Thyroid gland (tissue), 4 donors: ENCODE measurements around the gene CCNG1. TPM values are rescaled to one million over a fixed set of nuclear protein-coding genes. Genes with fewer than 3 reads are reported as not detected.
"Not testable (repeated sequence)": the region's sequence is repeated elsewhere in the genome, so short reads cannot be mapped to it uniquely, and the experiment has no call there.

Source experiments
- DNase-seq, 2 donors: peaks; one replicate each; pipeline ENCODE4 v3.0.0-alpha.2; 2019
- H3K27ac ChIP-seq, 3 donors: fragments of 200-600 bp; sonication (generic); 1 replicate in 2 of 3; 2 replicates in 1 of 3; pipeline ENCODE4 v1.5.1; 2016 to 2019; ENCODE audit warnings: mild to moderate bottlenecking in 1 of 3, moderate library complexity in 1 of 3
- H3K27me3 ChIP-seq: fragments of 200-600 bp; sonication (generic); one replicate; pipeline ENCODE4 v1.5.1; 2019
- H3K36me3 ChIP-seq, 2 donors: fragments of 200-600 bp; sonication (generic); one replicate each; pipeline ENCODE4 v1.5.1; 2016 to 2019
- H3K4me1 ChIP-seq, 2 donors: fragments of 200-600 bp; sonication (generic); one replicate each; pipeline ENCODE4 v1.5.1; 2017 to 2019
- H3K4me3 ChIP-seq, 3 donors: fragments of 200-600 bp; sonication (generic); replicated peaks in 1 of 3; 1 replicate in 2 of 3; 2 replicates in 1 of 3; pipeline ENCODE4 v1.5.1; 2016; ENCODE audit warnings: mild to moderate bottlenecking in 1 of 3
- H3K9me3 ChIP-seq: fragments of 200-600 bp; sonication (generic); one replicate; pipeline ENCODE4 v1.5.1; 2017
- POLR2A ChIP-seq, 2 donors: fragments of 450-650 bp; IDR thresholded peaks; one replicate each; pipeline ENCODE4 v1.6.1; 2017; ENCODE audit warnings: antibody characterized with exemption in 2 of 2, mild to moderate bottlenecking in 2 of 2, moderate library complexity in 1 of 2
- WGBS, 2 donors: methylation state at CpG; one replicate each; pipeline ENCODE4 v1.1.5; 2017; 5-methylcytosine and 5-hydroxymethylcytosine counted together
- intact Hi-C: fragments of 100-400 bp; cut with DNase I; formaldehyde crosslinking; loops from one replicate; pipeline ENCODE4 v1.15.1; 2023
- total RNA-seq, 4 donors: library from RNA; depleted of rRNA; stranded (reverse); fragments of >200 nt; gene quantifications; one replicate each; pipeline ENCODE4 v1.2.3, GENCODE V29; 2016
- TF ChIP-seq, protein P1 (sequence below), 6 experiments: fragments of 200-600 bp in 3 of 6; fragments of 450-650 bp in 3 of 6; sonication (generic) in 3 of 6; IDR thresholded peaks; one replicate each; pipeline ENCODE4 v1.5.1; 2016 to 2019; ENCODE audit warnings: antibody characterized with exemption in 6 of 6, mild to moderate bottlenecking in 2 of 6, inconsistent platforms in 1 of 6, moderate library complexity in 1 of 6

The CCNG1 gene
- total RNA-seq, 4 donors from 2014 or later: 116 to 149 (median 125) TPM

DNA sequence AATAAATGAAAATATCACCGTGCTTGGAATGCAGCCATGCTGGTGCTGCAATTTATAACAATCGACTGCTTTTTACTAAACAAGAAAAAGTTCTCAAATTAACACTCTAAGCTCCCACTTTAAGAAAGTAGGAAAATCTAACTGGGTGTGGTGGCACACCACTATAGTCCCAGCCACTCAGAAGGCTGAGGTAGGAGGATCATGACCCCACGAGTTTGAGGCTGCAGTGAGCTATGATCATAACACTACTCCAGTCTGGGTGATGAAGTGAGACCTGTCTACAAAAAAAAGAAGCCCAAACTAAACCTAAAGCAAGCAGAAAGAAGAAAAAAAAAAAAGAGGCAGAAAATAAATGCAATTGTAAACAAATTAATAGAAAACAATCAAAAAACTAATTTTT, 10.5 kb downstream of the CCNG1 start:
- H3K27me3 ChIP-seq: no peaks in the 10 kb centered on the region
- no peak for TF ChIP-seq POLR2A (IDR thresholded peaks at IDR 0.05)
- TF ChIP-seq, protein P1, sequence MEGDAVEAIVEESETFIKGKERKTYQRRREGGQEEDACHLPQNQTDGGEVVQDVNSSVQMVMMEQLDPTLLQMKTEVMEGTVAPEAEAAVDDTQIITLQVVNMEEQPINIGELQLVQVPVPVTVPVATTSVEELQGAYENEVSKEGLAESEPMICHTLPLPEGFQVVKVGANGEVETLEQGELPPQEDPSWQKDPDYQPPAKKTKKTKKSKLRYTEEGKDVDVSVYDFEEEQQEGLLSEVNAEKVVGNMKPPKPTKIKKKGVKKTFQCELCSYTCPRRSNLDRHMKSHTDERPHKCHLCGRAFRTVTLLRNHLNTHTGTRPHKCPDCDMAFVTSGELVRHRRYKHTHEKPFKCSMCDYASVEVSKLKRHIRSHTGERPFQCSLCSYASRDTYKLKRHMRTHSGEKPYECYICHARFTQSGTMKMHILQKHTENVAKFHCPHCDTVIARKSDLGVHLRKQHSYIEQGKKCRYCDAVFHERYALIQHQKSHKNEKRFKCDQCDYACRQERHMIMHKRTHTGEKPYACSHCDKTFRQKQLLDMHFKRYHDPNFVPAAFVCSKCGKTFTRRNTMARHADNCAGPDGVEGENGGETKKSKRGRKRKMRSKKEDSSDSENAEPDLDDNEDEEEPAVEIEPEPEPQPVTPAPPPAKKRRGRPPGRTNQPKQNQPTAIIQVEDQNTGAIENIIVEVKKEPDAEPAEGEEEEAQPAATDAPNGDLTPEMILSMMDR (IDR thresholded peaks at IDR 0.05): no peak
- H3K36me3 ChIP-seq: peaks cover 9 to 13% of the 10 kb centered on the region in 2 donors
- H3K27ac ChIP-seq: no peak overlapping the region
- no peaks in the 10 kb centered on the region for H3K9me3 ChIP-seq
- no peaks in the 10 kb centered on the region for H3K4me1 ChIP-seq
- 80 to 84% methylated on average over 3 of the region's 3 CpGs for WGBS, 2 donors
- intact Hi-C loops: no loop called here
- no peak overlapping the region for H3K4me3 ChIP-seq
- no peak for DNase-seq

DNA sequence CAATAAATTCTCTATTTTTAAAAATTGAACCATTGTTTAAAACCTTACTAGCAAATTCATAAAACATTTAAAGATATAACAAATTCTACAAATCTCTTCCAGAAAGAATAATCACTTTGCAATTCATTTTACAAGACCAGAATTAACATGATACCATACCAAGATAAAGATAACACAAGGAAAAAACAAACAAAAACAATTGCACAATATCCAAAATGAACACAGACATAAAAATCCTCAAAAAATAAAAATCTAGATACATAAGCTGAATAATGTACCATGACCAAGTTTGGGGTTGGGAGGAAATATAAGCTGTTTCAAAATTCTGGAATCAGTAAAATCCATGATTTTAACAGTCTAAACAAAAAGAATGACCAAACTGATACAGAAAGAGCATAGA, 11.1 kb downstream of the CCNG1 start:
- Histone ChIP-seq H3K27me3 (no peaks in the 10 kb centered on the region), H3K9me3 (no peaks in the 10 kb centered on the region), H3K4me1 (no peaks in the 10 kb centered on the region), H3K36me3 (peaks cover 9 to 14% of the 10 kb centered on the region in 2 donors), H3K27ac (no peak overlapping the region), H3K4me3 (no peak overlapping the region)
- no peak for DNase-seq
- TF ChIP-seq, protein P1 (IDR thresholded peaks at IDR 0.05): no peak
- TF ChIP-seq POLR2A (IDR thresholded peaks at IDR 0.05): no peak
- intact Hi-C loops: no loop called here

DNA sequence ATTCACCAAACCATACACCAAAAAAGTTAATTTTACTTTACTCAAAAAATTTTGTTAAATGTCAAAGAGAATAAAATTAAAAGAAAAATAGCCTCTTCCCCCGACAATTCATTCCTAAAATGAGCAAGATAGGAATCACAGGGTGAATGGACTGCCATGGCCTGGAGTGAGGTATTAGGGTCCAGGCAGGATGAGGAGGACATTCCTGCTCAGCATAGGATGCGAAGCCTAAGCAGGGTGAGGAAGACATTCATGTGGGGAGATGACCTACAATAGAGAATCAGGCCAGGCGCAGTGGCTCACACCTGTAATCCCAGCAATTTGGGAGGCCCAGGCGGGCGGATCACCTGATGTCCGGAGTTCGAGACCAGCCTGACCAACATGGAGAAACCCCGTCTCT, 14.1 kb downstream of the CCNG1 start:
- DNase-seq: no peak
- Histone ChIP-seq H3K27ac (no peak overlapping the region), H3K27me3 (no peaks in the 10 kb centered on the region), H3K4me1 (no peaks in the 10 kb centered on the region), H3K36me3 (peaks cover 0 to 12% of the 10 kb centered on the region in 2 donors), H3K4me3 (no peak overlapping the region), H3K9me3 (no peaks in the 10 kb centered on the region)
- 96 to 98% methylated on average over 8 of the region's 8 CpGs for WGBS, 2 donors
- intact Hi-C loops: no loop called here
- no peak for TF ChIP-seq POLR2A (IDR thresholded peaks at IDR 0.05)
- TF ChIP-seq, protein P1 (IDR thresholded peaks at IDR 0.05): no peak

DNA sequence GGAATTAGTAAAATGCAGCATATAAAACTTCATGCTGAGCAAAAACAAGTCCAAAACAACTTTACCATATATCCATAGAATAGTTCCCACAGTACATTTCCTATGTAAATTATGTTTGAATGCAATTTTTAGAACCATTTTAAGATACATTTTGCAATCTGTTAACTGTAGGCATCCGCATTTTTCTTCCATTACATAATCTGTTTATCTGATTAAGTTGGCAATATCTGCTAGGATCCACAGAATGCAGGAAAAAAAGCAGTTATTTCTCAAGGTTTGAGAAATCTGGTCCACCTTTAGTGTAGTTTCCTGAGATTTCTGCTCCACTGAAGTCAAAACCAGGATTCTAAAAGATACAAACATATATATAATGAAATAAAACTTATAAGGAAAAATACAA, 16.3 kb downstream of the CCNG1 start:
- 89 to 96% methylated on average over 1 of the region's 1 CpG for WGBS, 2 donors
- intact Hi-C loops: no loop called here
- H3K36me3 ChIP-seq: peaks cover 0 to 4% of the 10 kb centered on the region in 2 donors
- TF ChIP-seq, protein P1 (IDR thresholded peaks at IDR 0.05): no peak
- TF ChIP-seq POLR2A (IDR thresholded peaks at IDR 0.05): no peak
- H3K9me3 ChIP-seq: no peaks in the 10 kb centered on the region
- H3K27me3 ChIP-seq: no peaks in the 10 kb centered on the region
- DNase-seq: no peak
- peaks cover 0 to 8% of the 10 kb centered on the region in 2 donors for H3K4me1 ChIP-seq
- H3K27ac ChIP-seq: no peak overlapping the region
- no peak overlapping the region for H3K4me3 ChIP-seq

DNA sequence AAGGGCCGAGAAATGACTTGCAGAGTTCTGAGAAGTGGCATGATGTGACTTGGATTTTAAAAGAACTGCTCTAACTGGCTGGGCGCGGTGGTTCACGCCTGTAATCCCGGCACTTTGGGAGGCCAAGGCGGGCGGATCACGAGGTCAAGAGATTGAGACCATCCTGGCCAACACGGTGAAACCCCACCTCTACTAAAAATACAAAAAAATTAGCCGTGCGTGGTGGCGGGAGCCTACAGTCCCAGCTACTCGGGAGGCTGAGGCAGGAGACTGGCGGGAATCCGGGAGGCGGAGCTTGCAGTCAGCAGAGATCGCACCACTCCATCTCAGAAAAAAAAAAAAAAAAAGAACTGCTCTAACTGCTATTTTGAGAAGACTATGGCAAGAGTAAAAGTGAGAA, 18.0 kb downstream of the CCNG1 start:
- H3K27ac ChIP-seq, H3K9me3 ChIP-seq, H3K36me3 ChIP-seq, intact Hi-C loops, H3K4me3 ChIP-seq, H3K27me3 ChIP-seq, DNase-seq: not testable (repeated sequence)
- H3K4me1 ChIP-seq: peaks cover 0 to 13% of the 10 kb centered on the region in 2 donors
- WGBS, 2 donors: 97% methylated on average over 17 of the region's 17 CpGs
